Neural crest cell (in vitro differentiated cells): ENCODE data around the gene GANC. TPM values are rescaled to one million over a fixed set of nuclear protein-coding genes. Genes with fewer than 3 reads are reported as not detected.

Experiments
- DNase-seq: peaks from one replicate; pipeline ENCODE4 v3.0.0; 2021; ENCODE audit warnings: low read depth, mixed read lengths, low spot score
- H3K27ac Mint-ChIP-seq: one replicate; pipeline ENCODE4 v1.8.0; 2021; ENCODE audit warnings: mild to moderate bottlenecking, mixed read lengths; ENCODE audit not compliant: unreplicated experiment
- H3K27me3 Mint-ChIP-seq: 2 replicates; pipeline ENCODE4 v1.8.0; 2021; ENCODE audit warnings: low read depth, mild to moderate bottlenecking, mixed read lengths
- H3K36me3 Mint-ChIP-seq: 2 replicates; pipeline ENCODE4 v1.8.0; 2021; ENCODE audit warnings: low read depth, mild to moderate bottlenecking, mixed read lengths
- H3K4me1 Mint-ChIP-seq: 2 replicates; pipeline ENCODE4 v1.8.0; 2021; ENCODE audit warnings: mixed read lengths
- H3K4me3 Mint-ChIP-seq: one replicate; pipeline ENCODE4 v1.8.0; 2021; ENCODE audit warnings: mild to moderate bottlenecking, mixed read lengths
- H3K9me3 Mint-ChIP-seq: 2 replicates; pipeline ENCODE4 v1.8.0; 2021; ENCODE audit warnings: mixed read lengths
- total RNA-seq: library from RNA; stranded (reverse); gene quantifications from 2 replicates; pipeline ENCODE4 v1.2.1, GENCODE V29; 2021
- TF ChIP-seq, protein P1 (sequence below): fragments of 200-600 bp; sonication (generic); conservative IDR thresholded peaks from 2 replicates; pipeline ENCODE4 v1.5.0; 2021; ENCODE audit warnings: antibody characterized with exemption, mild to moderate bottlenecking

GANC gene
- total RNA-seq, 1 donor from 2014 or later: 15.2 TPM

DNA sequence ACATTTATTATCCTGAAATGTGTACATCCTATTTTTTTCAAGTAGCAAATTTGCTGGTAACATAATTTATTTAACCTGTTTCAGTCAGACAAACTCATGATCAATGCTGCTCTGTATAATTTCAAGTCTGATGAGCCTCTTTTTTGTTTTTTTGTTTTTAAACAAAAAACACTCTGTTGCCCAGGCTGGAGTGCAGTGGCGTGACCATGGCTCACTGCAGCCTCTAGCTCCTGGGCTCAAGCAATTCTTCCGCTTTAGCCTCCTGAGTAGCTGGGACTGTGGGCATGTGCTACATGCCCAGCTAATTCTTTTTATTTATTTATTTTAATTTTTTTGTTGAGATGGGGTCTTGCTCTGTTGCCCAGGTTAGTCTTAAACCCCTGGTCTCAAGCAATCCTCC lies 46.2 kb downstream of the GANC start:
- TF ChIP-seq, protein P1, sequence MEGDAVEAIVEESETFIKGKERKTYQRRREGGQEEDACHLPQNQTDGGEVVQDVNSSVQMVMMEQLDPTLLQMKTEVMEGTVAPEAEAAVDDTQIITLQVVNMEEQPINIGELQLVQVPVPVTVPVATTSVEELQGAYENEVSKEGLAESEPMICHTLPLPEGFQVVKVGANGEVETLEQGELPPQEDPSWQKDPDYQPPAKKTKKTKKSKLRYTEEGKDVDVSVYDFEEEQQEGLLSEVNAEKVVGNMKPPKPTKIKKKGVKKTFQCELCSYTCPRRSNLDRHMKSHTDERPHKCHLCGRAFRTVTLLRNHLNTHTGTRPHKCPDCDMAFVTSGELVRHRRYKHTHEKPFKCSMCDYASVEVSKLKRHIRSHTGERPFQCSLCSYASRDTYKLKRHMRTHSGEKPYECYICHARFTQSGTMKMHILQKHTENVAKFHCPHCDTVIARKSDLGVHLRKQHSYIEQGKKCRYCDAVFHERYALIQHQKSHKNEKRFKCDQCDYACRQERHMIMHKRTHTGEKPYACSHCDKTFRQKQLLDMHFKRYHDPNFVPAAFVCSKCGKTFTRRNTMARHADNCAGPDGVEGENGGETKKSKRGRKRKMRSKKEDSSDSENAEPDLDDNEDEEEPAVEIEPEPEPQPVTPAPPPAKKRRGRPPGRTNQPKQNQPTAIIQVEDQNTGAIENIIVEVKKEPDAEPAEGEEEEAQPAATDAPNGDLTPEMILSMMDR: no peak
- Mint-ChIP-seq H3K36me3 (no peaks in the 10 kb centered on the region), H3K27ac (no peak overlapping the region), H3K4me3 (no peak overlapping the region), H3K4me1 (peaks cover 12% of the 10 kb centered on the region), H3K27me3 (no peaks in the 10 kb centered on the region), H3K9me3 (no peaks in the 10 kb centered on the region)
- DNase-seq: no peak

DNA sequence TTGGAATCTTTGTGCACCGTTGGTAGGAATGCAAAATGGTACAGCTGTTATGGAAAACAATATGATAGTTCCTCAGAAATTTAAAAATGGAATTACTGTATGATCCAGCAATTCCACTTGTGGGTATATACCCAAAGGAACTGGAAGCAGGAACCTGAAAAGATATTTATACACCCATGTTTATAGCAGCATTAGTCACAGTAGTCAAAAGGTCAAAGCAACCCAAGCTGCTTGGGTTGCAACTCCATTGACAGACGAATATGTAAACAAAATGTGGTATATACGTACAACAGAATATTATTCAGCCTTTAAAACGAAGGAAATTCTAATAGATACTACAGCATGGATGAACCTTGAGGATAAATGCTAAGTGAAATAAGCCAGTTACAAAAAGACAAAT lies 51.3 kb downstream of the GANC start:
- Mint-ChIP-seq H3K27ac (no peak overlapping the region), H3K4me3 (no peak overlapping the region), H3K4me1 (peaks cover 19% of the 10 kb centered on the region), H3K27me3 (no peaks in the 10 kb centered on the region), H3K9me3 (no peaks in the 10 kb centered on the region), H3K36me3 (no peaks in the 10 kb centered on the region)
- TF ChIP-seq, protein P1: no peak
- DNase-seq: no peak

DNA sequence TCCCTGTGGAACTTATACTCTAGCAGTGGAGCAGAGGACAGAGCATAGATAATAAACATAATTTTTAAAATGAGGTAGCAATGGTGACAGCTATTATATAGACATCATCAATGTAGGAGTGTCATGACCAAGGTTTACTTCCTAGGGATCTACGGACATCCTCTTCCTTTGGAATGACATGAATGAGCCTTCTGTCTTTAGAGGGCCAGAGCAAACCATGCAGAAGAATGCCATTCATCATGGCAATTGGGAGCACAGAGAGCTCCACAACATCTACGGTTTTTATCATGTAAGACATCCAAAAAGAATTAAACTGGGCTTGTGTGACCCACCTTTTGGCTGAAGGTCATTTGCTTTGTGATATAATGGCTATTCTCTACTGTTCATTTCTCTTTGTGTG lies 56.2 kb downstream of the GANC start:
- Mint-ChIP-seq H3K4me3 (no peak overlapping the region), H3K4me1 (peaks cover 12% of the 10 kb centered on the region), H3K9me3 (no peaks in the 10 kb centered on the region), H3K27me3 (no peaks in the 10 kb centered on the region), H3K36me3 (no peaks in the 10 kb centered on the region), H3K27ac (no peak overlapping the region)
- DNase-seq: no peak
- TF ChIP-seq, protein P1: no peak

DNA sequence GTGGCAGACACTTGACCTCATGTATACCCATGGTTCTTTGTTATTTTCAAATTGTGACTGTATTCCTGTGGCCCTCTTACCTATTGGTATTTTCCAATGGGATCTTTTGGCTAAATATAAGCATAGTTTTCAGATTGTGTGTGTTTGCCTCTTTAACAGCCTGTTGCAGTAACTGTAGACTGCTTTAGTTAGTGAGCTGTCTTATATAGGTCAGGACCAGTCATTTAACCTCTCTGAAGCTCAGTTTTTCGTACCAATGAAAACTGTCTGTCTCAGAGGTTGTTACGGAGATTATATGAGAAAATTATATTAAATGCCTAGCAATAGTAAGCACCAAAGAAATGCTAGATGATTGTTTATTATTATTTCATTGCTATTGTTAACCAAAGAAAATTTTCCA lies 57.0 kb downstream of the GANC start:
- H3K9me3 Mint-ChIP-seq: peaks cover 4% of the 10 kb centered on the region
- peaks cover 4% of the 10 kb centered on the region for H3K36me3 Mint-ChIP-seq
- TF ChIP-seq, protein P1: no peak
- DNase-seq: no peak
- H3K4me1 Mint-ChIP-seq: peaks cover 12% of the 10 kb centered on the region
- H3K27ac Mint-ChIP-seq: no peak overlapping the region
- no peaks in the 10 kb centered on the region for H3K27me3 Mint-ChIP-seq
- H3K4me3 Mint-ChIP-seq: no peak overlapping the region

DNA sequence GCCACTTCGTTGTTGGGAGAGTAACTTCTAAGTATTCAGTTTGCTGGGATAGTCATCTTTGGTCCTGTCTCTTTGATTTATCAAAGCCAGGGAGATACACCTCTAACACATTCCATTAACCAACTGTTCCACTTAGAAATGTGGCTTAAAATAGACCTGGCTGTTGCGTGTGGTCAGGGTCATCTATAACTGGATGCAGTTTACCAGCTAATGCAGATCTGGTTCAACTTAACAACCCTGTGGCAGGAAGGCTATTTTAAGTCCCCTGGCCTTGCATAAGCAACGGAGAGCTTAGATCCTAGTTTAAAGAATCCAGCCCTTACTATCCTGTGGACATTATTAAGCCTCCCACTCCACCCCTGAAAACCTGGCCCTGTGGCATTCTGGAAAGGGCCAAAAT lies 58.2 kb downstream of the GANC start:
- H3K27me3 Mint-ChIP-seq: no peaks in the 10 kb centered on the region
- peaks cover 12% of the 10 kb centered on the region for H3K4me1 Mint-ChIP-seq
- peaks cover 12% of the 10 kb centered on the region for H3K36me3 Mint-ChIP-seq
- TF ChIP-seq, protein P1: no peak
- no peak overlapping the region for H3K4me3 Mint-ChIP-seq
- DNase-seq: no peak
- H3K27ac Mint-ChIP-seq: no peak overlapping the region
- peaks cover 10% of the 10 kb centered on the region for H3K9me3 Mint-ChIP-seq

DNA sequence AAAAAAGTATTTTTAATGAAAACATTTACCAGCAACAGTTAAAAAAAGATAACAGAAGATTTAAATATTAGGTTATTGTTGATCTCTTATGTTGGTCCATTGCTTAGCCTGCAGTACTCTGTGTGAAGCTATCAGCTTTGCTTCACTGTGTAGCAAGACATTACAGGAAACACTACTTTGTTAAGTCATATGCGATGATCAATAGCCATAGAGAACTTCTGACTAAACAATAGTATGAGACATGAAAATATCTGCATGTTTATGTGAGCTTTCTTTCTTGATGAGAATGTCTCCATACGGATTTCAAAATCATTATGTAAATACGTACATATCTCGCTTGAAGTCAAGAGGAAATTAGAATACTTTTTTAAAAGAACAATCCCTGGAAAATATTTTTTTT lies 59.3 kb downstream of the GANC start:
- peaks cover 12% of the 10 kb centered on the region for H3K4me1 Mint-ChIP-seq
- peaks cover 16% of the 10 kb centered on the region for H3K36me3 Mint-ChIP-seq
- peaks cover 16% of the 10 kb centered on the region for H3K9me3 Mint-ChIP-seq
- no peak overlapping the region for H3K27ac Mint-ChIP-seq
- TF ChIP-seq, protein P1: no peak
- H3K4me3 Mint-ChIP-seq: no peak overlapping the region
- H3K27me3 Mint-ChIP-seq: no peaks in the 10 kb centered on the region
- DNase-seq: no peak
